ENCODE measurements around the gene PPP1R8.
A peak's percentile ranks its signal among the peaks of the same experiment; 100 is the strongest.
"Not testable (repeated sequence)": the region's sequence is repeated elsewhere in the genome, so short reads cannot be mapped to it uniquely, and the experiment has no call there.

The PPP1R8 gene
- 74.8 to 114 (median 98.2) reads per million in 4 experiments for total RNA-seq

DNA sequence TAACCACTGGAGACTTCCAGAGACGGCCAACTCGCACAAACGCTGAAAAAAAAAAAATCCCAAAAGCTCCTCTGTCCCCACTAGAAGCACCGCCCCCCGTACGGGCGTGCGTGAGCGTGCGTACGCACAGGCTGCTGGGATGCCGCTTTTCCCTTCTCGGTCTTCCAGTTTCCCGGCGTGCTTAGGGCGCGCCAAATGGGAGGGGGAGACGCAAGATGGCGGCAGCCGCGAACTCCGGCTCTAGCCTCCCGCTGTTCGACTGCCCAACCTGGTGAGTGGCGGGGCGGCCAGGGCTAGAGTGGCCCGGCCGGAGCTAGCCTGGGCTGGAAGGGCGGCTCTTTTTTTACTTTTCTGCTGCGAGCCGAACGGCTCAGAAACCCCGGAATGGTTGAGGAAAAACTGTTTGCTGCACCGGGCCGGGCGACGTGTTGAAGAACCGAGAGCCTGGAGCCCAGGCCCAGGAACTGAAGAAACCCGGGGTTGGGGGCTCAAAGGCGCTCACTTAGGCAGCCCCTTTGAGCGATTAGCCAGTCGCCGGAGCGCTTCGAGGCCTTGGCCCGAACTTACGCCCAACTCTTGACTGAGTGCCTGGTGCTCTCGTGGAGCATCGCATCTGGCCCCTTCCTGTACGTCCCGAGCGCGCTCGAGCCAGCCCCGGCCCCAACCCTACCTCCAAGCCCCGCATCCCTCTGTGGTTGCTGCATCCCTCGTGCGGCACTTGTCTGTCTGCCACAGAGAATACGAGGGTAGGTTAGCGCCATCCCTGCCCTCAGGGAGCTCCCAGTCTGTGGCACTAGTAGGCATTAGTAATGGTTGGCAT is at the start of gene PPP1R8:
TSS of gene PPP1R8 (plus strand) at position 162 of the 820 bp plus-strand sequence. CDS start at position 216, 54 bp downstream.
- DNase-seq, result peak; percentile 77

DNA sequence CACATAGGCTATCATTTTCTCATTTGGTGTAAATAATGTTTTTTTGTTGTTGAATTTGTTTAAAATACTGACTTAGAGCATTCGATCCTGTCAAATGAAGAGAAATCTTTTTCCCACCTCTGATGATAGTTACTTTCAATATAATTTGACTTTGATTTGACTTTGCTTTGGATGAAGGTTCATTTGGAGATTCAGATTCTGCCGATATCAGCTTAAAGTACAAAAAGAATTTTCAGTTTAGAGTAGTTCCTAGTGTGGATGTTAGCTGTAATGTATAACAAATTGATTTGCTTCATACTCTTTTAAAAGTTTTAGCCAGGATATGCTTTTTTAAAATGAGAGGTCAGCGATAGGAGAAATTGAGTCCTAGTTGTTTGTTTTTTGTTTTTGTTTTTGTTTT is 47.6 kb upstream of the PPP1R8 start:
- DNase-seq, result no peak

DNA sequence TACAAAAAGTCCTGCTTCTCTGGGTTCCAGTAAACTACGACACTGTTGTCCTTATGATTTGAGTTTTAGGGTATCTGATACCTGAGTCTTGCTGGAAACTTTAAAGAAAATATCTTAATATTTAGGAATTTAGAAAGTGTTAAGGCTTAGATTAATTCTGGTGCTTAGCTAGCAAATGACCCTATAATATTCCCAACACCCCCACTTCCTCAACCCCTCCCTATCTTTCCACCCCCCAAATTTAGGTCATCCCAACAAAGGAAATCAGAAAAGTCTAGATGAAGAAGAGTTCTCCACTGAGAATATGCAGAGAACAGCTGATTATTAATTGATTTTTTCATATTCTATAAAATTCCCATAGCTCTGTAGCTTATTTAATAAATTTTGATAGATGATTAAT is 45.9 kb upstream of the PPP1R8 start:
- DNase-seq, result no peak

DNA sequence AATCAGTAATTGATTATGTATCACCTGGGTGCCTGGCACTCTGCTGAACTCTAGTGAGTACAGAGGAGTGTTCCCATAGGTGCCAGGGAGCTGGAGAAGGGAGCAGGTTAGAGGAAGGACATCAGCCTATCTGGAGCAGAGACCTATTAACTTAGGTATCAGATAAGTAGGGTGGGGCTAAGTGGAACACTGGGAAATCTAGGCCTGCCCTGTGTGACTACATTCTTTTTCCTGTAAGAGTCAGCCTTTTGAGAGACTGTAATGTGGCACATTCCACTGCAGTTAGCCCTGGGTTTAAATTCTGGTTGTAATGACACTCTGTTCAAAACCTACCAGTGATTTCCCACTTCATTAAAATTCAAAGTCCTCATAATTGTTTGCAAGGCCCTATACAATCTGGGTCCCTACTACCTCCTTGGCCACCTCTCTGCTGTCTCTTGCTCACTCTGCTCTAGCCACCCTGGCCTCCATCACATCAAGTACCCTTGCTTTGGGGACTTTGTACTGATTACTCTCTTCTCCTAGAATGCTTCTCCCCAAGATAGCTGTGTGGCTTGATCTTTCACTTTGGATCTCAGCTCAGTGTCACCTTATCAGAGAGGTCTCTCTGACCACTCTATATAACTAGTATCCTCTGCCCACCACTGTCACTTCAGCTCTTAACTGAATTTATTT is 44.7 kb upstream of the PPP1R8 start:
- DNase-seq, result no peak

DNA sequence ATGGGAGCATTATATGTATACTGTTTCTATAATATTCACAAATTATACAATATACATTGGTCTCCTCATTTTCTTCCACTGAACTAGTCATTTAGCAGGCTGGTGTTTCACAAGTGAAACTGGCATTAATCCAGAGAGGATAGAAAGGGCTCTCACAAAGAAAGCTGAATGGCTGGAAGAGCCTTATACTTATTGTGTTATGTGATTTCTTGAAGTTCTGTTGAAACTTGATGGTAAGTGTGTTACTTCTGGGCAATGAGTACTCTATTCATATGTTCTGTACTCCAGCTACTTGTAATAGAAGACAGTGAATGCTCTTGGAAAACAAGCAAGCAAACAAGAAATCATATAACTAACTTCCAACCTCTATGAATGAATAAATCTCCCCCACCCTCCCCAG is 42.7 kb upstream of the PPP1R8 start:
- DNase-seq, result no peak

DNA sequence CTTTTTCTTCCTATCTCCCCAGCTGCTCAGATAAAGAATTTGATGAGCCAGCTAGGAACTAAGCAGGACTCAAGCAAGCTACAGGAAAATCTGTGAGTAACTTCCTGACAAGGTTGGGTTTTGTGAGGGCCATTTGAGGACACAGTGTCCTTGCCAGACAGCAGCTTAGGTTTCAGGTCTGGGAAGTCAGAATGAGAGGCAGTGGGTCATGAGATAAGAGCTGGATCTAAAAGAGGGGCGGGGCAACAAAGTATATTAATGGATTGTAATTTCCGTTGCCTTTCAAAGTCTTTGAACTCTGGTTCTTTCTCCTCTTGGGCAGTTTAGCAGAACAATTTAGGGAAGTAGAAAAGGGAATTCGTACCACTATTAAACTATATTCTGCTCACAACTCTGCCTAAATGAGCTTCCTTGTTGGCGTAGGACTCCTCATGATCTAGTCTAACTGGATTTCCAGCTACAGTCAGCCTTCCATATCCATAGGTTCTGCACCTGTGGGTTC is 41.0 kb upstream of the PPP1R8 start:
- no peak for DNase-seq

DNA sequence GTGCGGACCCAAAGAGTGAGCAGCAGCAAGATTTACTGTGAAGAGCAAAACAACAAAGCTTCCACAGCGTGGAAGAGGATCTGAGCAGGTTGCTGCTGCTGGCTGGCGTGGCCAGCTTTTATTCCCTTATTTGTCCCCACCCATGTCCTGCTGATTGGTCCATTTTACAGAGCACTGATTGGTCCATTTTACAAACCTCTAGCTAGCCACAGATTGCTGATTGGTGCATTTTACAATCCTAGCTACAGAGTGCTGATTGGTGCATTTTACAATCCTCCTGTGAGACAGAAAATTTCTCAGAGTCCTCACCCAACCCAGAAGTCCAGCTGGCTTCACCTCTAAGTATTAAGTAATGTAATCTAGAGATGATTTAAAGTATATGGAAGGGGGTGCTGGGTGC is 40.3 kb upstream of the PPP1R8 start:
- DNase-seq, result not testable (repeated sequence)

DNA sequence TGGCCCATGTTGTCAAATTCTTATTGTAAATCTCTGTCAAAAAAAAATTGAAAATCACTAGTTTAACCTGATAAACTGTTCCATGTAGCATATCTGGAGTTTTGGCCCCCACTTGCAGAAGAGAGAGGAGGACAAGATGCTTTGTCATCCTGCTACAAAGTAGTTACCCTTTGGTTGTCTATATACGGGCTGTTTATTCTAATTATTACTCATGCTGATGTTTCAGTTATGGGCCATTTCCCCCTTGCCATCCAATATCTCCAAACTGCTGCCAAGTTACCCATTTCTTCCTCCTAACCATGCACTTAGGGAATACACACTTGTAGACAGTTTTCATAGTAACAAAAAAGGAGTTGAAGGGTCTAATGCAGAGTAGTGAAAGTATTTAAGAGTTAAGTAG is 35.0 kb upstream of the PPP1R8 start:
- DNase-seq, result no peak

DNA sequence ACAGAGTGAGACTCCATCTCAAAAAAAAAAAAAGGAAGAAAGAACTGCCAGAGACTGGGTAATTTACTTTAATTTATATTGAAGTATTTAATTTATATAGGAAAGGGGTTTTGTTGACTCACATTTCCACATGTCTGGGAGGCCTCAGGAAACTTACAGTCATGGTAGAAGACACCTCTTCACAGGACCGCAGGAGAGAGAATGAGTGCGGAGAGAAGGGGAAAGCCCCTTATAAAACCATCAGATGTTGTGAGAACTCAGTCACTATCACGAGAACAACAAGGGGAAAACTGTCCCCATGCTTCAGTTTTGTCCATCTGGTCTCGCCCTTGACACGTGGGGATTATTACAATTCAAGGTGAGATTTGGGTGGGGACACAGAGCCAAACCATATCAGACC is 25.8 kb upstream of the PPP1R8 start:
- DNase-seq, result no peak

DNA sequence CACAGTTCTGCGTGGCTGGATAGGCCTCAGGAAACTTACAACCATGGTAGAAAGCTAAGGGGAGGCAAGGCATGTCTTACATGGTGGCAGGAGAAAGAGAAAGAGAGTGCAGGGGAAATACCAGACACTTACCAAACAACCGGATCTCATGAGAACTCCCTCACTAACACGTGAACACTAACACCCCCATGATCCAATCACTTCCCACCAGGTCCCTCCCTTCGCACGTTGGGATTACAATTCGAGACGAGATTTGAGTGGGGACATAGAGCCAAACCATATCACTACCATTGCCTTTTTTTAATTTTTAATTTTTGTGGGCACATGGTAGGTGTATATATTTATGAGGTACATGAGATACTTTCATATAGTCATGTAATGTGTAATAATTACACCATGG is 23.8 kb upstream of the PPP1R8 start:
- DNase-seq, result no peak

DNA sequence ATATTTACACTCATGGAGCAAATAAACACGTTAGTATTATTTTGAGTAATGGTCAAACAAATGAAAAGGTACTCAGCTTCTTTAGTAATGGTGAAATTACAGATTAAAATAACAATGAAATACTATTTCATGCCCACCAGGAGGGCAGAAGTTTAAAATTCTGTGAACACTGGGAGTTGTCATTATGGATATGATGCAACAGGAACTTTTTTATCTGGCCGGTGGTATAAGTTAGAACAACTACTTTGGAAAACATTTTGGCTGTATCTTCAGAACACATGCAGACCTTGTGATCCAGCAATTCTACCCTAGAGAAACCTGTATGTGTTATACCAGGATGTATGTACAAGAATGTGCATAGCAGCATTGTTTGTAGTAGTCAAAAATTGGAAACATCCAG is 23.2 kb upstream of the PPP1R8 start:
- no peak for DNase-seq

DNA sequence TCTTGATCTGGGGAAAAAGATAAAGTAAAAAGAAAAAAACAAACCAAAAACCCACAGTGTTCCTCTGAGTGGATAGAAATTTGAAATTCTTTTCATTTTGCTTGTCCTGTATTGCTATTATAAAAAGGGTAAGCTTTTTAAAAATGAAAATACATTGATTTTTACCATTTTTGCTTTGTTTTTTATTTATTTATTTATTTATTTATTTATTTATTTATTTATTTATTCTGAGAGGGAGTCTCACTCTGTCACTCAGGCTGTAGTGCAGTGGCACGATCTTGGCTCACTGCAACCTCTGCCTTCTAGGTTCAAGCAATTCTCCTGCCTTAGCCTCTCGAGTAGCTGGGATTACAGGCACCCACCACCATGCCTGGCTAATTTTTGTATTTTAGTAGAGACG is 22.5 kb upstream of the PPP1R8 start:
- not testable (repeated sequence) for DNase-seq

DNA sequence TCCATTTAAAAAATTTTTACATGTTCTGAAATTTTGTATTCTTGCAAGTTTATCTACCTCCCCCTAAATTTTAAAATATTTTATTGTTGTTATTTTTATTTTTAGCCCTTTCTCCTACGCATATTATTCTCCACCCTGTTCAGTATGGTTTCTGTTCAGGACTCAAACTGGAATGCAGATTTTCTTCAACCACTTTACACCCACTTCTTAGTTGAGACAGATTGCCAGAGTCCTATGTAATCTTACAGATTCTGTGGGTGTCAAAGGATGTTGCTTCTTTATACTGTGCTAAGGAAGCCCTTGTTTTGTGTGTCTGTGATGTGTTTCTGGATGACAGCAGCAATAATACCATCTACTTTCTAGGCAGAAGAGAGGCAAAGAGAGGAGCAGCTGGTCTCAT is 20.7 kb upstream of the PPP1R8 start:
- DNase-seq, result no peak

DNA sequence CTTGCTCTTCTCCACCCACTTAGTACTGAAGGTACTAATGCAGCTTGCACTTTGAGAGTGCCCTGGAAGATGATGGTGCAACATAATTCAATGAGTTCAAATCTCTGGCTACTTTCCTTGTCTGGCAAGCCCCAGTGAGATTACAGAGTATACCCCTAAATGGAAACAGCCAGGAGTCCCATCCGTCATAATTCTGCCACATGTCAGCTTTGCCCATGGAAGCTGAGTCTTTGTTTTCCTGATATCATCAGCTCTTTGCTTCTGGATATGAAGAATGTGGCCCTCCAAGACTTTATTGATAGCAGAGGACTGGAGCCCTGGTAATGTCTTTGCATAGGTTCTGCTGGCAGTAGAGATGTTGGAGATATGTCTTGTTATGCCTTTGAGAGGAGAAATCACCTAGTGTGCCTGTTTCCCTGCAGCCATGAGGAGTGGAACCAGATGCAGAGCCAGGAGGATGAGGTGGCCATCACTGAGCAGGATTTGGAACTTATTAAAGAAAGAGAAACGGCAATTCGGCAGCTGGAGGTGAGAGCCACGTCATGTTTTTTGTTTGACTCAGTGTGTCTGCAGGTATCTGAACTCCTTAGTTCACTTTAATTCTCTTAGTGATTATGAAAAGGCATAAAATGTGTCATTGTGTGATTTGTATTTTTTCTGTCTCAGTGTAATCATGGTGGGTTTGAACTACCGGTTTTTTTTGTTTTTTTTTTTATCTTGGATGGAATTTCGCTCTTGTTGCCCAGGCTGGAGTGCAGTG is 18.7 kb upstream of the PPP1R8 start:
- DNase-seq, result no peak

DNA sequence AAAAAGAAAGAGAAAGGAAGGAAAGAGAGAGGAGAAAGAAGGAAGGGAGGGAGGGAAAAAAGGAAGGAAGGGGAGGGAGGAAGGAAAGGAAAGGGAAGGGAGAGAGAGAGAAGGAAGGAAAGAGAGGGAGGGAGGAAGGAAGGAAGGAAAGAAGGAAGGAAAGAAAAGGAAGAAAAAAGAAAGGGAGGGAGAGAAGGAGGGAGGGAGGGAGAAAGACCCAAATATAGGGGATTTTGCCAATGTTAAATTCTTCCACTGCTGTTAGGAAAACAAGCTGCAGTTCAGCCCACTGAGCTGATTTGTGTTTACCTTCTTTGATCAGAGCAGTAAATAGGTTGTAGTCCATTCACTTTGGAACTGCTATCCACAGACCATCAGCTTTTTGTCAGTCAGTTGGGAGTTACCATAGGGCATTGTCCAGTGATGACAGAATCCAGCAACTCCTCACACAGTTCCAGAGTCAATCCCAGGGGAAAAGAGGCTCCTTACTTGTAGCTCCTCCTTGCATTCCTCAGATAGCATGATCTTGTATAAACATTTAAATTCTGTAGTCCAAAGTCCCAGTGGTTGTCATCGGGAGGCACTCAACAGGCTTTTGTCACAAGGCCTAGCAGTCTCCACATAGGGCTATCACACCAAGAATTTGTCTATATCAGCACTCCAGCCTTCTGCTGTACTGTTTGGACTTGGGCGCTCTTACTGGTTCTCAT is 13.5 kb upstream of the PPP1R8 start:
- no peak for DNase-seq

DNA sequence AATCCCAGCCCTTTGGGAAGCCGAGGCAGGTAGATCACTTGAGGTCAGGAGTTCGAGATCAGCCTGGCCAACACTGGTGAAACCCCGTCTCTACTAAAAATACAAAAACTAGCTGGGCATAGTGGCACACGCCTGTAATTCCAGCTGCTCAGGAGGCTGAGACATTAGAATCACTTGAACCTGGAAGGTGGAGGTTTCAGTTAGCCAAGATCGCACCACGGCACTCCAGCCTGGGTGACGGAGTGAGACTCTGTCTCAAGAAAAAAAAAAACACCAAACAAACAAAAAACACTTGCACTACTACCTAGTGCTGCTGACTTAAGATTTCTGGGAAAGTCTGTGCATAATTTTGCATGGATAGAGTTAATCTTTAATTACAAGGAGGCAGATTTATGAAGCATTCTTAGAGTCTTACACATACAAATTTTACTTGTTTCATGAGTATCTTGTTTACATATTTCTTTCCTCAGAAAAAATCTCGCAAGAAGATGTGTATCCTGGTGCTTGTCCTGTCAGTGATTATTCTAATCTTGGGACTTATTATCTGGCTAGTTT is 8.7 kb upstream of the PPP1R8 start:
- no peak for DNase-seq

DNA sequence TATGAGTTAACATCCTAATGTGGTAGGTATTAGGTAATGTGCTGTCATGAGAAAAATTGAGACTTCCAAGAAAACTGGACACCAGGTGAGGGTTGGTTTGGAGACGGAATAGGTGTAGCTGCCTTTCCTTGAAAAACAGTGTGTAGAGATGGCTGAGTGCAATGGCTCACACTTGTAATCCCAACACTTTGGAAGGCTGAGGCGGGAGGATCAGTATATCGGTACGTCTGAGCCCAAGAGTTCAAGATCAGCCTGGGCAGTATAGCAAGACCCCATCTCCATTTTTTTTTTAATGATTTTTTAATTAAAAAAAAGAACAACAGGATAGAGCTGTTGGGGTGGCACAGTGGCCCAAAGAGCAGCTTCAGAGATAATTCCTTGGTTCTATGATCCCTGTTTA is 6.8 kb upstream of the PPP1R8 start:
- no peak for DNase-seq

DNA sequence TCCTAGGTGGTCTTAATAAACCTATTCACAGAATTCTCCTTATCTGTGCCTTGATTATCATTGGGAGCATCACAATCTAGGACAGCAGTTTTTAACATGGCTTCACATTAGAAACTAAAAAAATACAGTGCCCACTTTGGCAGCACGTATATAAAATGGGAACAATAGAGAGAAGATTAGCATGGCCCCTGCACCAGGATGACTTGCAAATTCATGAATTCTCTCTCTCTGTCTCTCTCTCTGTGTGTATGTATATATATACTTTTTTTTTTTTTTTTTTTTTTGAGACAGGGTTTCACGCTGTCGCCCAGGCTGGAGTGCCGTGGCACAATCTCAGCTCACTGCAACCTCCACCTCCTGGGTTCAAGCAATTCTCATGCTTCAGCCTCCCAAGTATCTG is 6.2 kb upstream of the PPP1R8 start:
- no peak for DNase-seq

DNA sequence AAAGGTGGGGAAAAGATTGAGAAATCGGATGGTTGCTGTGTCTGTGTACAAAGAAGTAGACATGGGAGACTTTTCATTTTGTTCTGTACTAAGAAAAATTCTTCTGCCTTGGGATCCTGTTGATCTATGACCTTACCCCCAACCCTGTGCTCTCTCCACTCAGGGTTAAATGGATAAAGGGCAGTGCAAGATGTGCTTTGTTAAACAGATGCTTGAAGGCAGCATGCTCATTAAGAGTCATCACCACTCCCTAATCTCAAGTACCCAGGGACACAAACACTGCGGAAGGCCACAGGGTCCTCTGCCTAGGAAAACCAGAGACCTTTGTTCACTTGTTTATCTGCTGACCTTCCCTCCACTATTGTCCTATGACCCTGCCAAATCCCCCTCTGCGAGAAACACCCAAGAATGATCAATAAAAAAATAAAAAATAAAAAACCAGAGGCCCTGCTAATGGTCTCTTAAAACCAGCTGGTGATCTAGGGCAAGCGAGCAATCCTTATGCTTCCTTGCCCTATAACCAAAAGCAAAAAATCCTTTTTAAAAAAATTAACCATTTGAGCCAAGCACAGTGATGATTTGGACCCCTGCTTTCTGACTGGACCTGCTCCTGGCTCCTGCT is 1.1 kb upstream of the PPP1R8 start:
- DNase-seq, result not testable (repeated sequence)

DNA sequence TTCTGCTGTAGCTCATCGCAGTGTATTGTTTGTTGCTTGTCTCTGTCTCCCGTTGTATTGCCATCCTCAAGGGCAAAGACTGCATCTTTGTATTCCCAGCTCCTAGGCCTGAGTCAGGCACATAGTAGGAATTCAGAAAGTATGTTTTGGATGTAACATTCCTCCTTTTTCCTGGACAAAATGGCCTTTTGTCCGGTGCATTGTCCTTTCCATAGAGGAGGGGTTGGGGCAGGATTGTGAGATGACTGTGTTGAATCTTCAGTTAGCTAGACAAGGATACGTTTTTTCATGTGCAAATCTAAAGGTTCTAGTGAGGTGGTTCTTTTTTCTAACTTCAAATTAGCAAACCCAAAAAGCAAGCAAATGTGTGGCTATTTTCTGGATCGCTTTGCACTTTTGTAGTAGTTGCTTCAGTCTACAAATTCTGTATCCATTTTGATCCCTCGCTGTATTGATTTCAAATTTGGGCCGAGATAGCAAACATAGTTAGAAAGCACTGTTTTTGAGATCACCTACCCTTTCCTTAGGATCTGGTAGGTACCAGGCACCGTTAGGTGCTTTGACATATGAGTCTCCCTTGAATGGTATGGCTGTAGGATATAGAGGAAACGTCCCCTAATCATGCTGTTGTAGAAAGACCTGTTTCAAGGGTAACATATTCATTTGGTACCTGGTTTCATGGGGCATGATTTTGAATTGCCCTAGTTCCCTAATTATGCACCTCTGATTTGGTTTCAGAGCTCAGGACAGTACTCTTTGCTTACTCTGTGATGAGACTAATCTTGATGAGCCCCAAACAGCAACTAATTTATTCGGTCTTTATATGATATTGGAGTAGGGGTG is 1.2 kb downstream of the PPP1R8 start:
- no peak for DNase-seq

DNA sequence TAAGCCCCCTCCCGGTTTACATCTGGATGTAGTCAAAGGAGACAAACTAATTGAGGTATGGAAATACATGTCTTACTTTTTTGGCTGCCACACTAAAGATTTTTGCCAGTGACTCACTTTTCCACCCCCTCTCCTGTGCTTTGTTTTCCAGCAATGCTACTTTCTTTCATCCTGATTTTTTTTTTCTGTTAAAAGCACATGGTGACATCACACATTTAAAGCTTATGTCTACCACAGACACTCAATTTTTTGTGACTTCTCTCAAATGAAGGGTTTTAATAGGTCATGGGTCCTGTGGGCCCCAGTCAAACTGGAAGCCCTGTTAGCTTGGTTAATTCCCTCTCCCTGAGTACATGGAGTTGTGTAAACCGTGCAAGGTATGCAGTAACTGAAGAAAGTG is 2.2 kb downstream of the PPP1R8 start:
- no peak for DNase-seq
